Gastroesophageal sphincter (tissue), 3 donors: ENCODE data around the gene RAET1L.

Source experiments
- CTCF ChIP-seq, 4 experiments: fragments of 200-600 bp in 2 of 4; fragments of 450-650 bp in 2 of 4; sonication (generic) in 1 of 4; IDR thresholded peaks; one replicate each; pipeline ENCODE4 v1.5.1; 2017 to 2019; ENCODE audit warnings: antibody characterized with exemption in 4 of 4, mild to moderate bottlenecking in 2 of 4, moderate library complexity in 2 of 4
- EP300 ChIP-seq: sonication (generic); formaldehyde crosslinking; IDR thresholded peaks from one replicate; pipeline ENCODE4 v1.6.1; 2017; ENCODE audit warnings: antibody characterized with exemption, mild to moderate bottlenecking

- TF ChIP-seq CTCF (IDR thresholded peaks at IDR 0.05) (no peak), EP300 (no peak)
These were observed 4.4 kb upstream of the RAET1L start for GRCh38 chr6:150029749-150030148.
